CD8-positive, alpha-beta memory T cell (primary cell): ENCODE measurements around the gene PF4V1. TPM values are rescaled to one million over a fixed set of nuclear protein-coding genes. Genes with fewer than 3 reads are reported as not detected.
"Not testable (repeated sequence)": the region's sequence is repeated elsewhere in the genome, so short reads cannot be mapped to it uniquely, and the experiment has no call there.

ENCODE experiments used
- CTCF ChIA-PET: fragments of 350-600 bp; sonication (Branson Sonifier 250); formaldehyde crosslinking; loops from one replicate; lab custom pipeline; 2021; ENCODE audit warnings: antibody characterized with exemption; lab: Charles Lee
- POLR2A ChIA-PET: fragments of 350-600 bp; sonication (Branson Sonifier 250); formaldehyde crosslinking; loops from one replicate; lab custom pipeline; 2021; ENCODE audit warnings: antibody characterized with exemption; lab: Charles Lee
- DNase-seq, 5 donors: peaks; one replicate each; pipeline versions ENCODE4 v3.0.0 to v3.0.0-alpha.2; 2020 to 2022; ENCODE audit warnings: mixed read lengths in 1 of 5
- H3K27ac ChIP-seq: one replicate; pipeline ENCODE4 v1.7.0; 2013; ENCODE audit warnings: low read depth, mild to moderate bottlenecking, low read length, moderate library complexity
- H3K27me3 ChIP-seq: 2 replicates; pipeline ENCODE4 v1.7.0; 2013; ENCODE audit warnings: low read length, mild to moderate bottlenecking; ENCODE audit not compliant: insufficient read depth, poor library complexity, severe bottlenecking
- H3K36me3 ChIP-seq: 2 replicates; pipeline ENCODE4 v1.7.0; 2013; ENCODE audit warnings: mild to moderate bottlenecking, low read length, moderate library complexity; ENCODE audit not compliant: insufficient read depth
- H3K4me1 ChIP-seq: 2 replicates; pipeline ENCODE4 v1.7.0; 2013; ENCODE audit warnings: mild to moderate bottlenecking, low read length, moderate library complexity; ENCODE audit not compliant: insufficient read depth
- H3K4me3 ChIP-seq: 2 replicates; pipeline ENCODE4 v1.7.0; 2013; ENCODE audit warnings: mild to moderate bottlenecking, low read length
- H3K9me3 ChIP-seq: 2 replicates; pipeline ENCODE4 v1.7.0; 2013; ENCODE audit warnings: mild to moderate bottlenecking, low read length
- H3K27ac Mint-ChIP-seq, 8 donors: one replicate each; pipeline ENCODE4 v1.8.0; 2020 to 2021; ENCODE audit warnings: mixed read lengths in 8 of 8, mild to moderate bottlenecking in 6 of 8, inconsistent platforms in 3 of 8, moderate library complexity in 3 of 8
- H3K27me3 Mint-ChIP-seq, 2 donors: one replicate each; pipeline ENCODE4 v1.8.0; 2020 to 2021; ENCODE audit warnings: mixed read lengths in 2 of 2, mild to moderate bottlenecking in 1 of 2, moderate library complexity in 1 of 2
- H3K36me3 Mint-ChIP-seq, 3 donors: one replicate each; pipeline ENCODE4 v1.8.0; 2020 to 2021; ENCODE audit warnings: mixed read lengths in 3 of 3, inconsistent platforms in 1 of 3, mild to moderate bottlenecking in 1 of 3
- H3K4me1 Mint-ChIP-seq, 3 donors: one replicate each; pipeline ENCODE4 v1.8.0; 2020 to 2021; ENCODE audit warnings: mixed read lengths in 3 of 3, inconsistent platforms in 1 of 3, mild to moderate bottlenecking in 1 of 3
- H3K4me3 Mint-ChIP-seq, 7 donors: one replicate each; pipeline ENCODE4 v1.8.0; 2020 to 2021; ENCODE audit warnings: mixed read lengths in 7 of 7, mild to moderate bottlenecking in 6 of 7, moderate library complexity in 4 of 7, inconsistent platforms in 2 of 7
- H3K9me3 Mint-ChIP-seq, 5 donors: one replicate each; pipeline ENCODE4 v1.8.0; 2020 to 2022; ENCODE audit warnings: mixed read lengths in 5 of 5, mild to moderate bottlenecking in 3 of 5, moderate library complexity in 2 of 5, inconsistent platforms in 1 of 5
- polyA plus RNA-seq: library from polyadenylated mRNA; unstranded; fragments of 300-500 nt; fragmentation: Illumina TruSeq; gene quantifications from one replicate; pipeline ENCODE4 v1.2.3, GENCODE V29; 2021
- total RNA-seq, 2 experiments: library from RNA; stranded (reverse); gene quantifications; one replicate each; pipeline ENCODE4 v1.2.3, GENCODE V29; 2021

Gene PF4V1
- total and polyA plus RNA-seq, 3 experiments from 2014 or later: not detected

DNA sequence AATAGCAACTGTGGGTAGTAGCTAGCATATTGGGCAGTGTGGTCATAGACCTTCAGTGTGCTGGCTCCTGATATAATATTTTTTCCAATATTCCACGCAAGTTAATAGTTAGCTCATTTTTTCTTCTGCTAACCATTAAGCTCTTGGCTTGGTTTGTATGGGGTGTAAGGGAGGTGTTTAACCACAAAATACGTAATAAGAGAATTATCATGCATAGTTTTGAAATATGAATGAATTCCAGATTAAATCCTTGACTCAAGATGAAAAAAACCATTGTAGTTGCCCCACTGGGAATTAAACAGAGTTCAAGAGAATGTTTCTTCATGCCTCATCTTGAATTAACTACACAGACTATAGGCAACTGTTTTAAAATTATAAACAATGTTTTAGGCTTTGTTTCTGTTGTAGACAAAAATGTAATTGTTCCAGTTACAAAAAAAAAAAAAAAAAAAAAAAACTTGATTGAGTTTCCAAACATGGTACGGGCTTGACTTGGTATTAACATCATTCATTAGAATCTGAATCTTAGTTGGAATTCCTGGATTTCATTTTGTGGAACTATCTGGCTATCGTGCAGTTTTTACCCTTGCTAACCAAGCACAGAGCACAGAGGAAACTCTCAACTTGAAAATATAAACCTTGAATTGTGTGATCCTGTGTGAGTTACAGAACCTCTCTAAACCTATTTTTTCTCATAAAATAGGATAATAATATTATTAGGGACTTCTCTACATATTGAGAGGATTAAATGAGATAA, 44.5 kb downstream of the PF4V1 start:
- CTCF ChIA-PET: no interaction called here
- no peak overlapping the region for H3K27ac ChIP-seq
- H3K4me3 Mint-ChIP-seq: no peak overlapping the region
- no peaks in the 10 kb centered on the region for H3K4me1 ChIP-seq
- H3K27me3 ChIP-seq: no peaks in the 10 kb centered on the region
- no peak for DNase-seq
- H3K27me3 Mint-ChIP-seq: no peaks in the 10 kb centered on the region
- no peak overlapping the region for H3K27ac Mint-ChIP-seq
- H3K36me3 ChIP-seq: no peaks in the 10 kb centered on the region
- H3K4me1 Mint-ChIP-seq: no peaks in the 10 kb centered on the region
- H3K9me3 ChIP-seq: no peaks in the 10 kb centered on the region
- no peaks in the 10 kb centered on the region for H3K9me3 Mint-ChIP-seq
- POLR2A ChIA-PET: no interaction called here
- H3K4me3 ChIP-seq: no peak overlapping the region
- H3K36me3 Mint-ChIP-seq: no peaks in the 10 kb centered on the region

- H3K36me3 ChIP-seq, DNase-seq, H3K9me3 ChIP-seq, POLR2A ChIA-PET, H3K27ac Mint-ChIP-seq, H3K27me3 Mint-ChIP-seq, H3K4me3 Mint-ChIP-seq, H3K4me1 Mint-ChIP-seq, H3K27me3 ChIP-seq, H3K27ac ChIP-seq, H3K4me3 ChIP-seq, H3K9me3 Mint-ChIP-seq, H3K36me3 Mint-ChIP-seq, H3K4me1 ChIP-seq, CTCF ChIA-PET: not testable (repeated sequence)
Observed at GRCh38 chr4:73899338-73899737, 46.2 kb downstream of the PF4V1 start.

DNA sequence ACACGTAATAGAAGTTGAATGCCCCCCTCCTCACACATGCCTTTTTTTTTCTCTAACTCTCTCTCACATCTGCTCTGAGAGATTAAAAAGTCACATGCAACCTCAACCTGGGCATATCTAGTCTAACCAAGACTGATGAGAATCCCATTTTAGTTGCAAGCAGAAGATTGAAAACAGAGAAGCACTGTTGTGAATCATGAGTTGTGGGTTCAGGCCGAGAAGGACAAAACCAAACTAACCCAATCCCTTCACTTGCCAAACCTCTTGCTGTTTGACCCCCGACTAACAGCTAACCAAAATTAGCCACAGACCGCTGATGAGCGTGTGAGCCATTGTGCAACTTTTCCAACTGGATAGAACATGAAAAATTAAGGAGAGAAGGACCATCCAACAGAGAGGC, 47.9 kb downstream of the PF4V1 start:
- ChIA-PET CTCF (no interaction called here), POLR2A (no interaction called here)
- H3K4me1 ChIP-seq: no peaks in the 10 kb centered on the region
- Mint-ChIP-seq H3K27me3 (no peaks in the 10 kb centered on the region), H3K4me1 (no peaks in the 10 kb centered on the region), H3K36me3 (no peaks in the 10 kb centered on the region), H3K4me3 (no peak overlapping the region), H3K27ac (no peak overlapping the region), H3K9me3 (no peaks in the 10 kb centered on the region)
- DNase-seq: no peak
- H3K9me3 ChIP-seq: no peaks in the 10 kb centered on the region
- no peak overlapping the region for H3K4me3 ChIP-seq
- no peaks in the 10 kb centered on the region for H3K27me3 ChIP-seq
- H3K36me3 ChIP-seq: no peaks in the 10 kb centered on the region
- no peak overlapping the region for H3K27ac ChIP-seq

GRCh38 chr4:73902038-73902637, 49.0 kb downstream of the PF4V1 start:
- no peak overlapping the region for H3K4me3 Mint-ChIP-seq
- no peaks in the 10 kb centered on the region for H3K36me3 Mint-ChIP-seq
- Histone ChIP-seq H3K4me1 (no peaks in the 10 kb centered on the region), H3K27ac (no peak overlapping the region), H3K9me3 (no peaks in the 10 kb centered on the region), H3K27me3 (no peaks in the 10 kb centered on the region), H3K4me3 (no peak overlapping the region), H3K36me3 (no peaks in the 10 kb centered on the region)
- CTCF ChIA-PET: no interaction called here
- POLR2A ChIA-PET: no interaction called here
- H3K4me1 Mint-ChIP-seq: no peaks in the 10 kb centered on the region
- no peak overlapping the region for H3K27ac Mint-ChIP-seq
- H3K9me3 Mint-ChIP-seq: peaks cover 0 to 2% (median 0%) of the 10 kb centered on the region in 5 donors
- no peak for DNase-seq
- no peaks in the 10 kb centered on the region for H3K27me3 Mint-ChIP-seq

GRCh38 chr4:73902817-73903547, 49.9 kb downstream of the PF4V1 start:
- Mint-ChIP-seq H3K27ac (no peak overlapping the region), H3K4me1 (no peaks in the 10 kb centered on the region), H3K36me3 (no peaks in the 10 kb centered on the region), H3K27me3 (no peaks in the 10 kb centered on the region), H3K9me3 (peaks cover 0 to 2% (median 0%) of the 10 kb centered on the region in 5 donors), H3K4me3 (no peak overlapping the region)
- Histone ChIP-seq H3K9me3 (no peaks in the 10 kb centered on the region), H3K27ac (no peak overlapping the region), H3K4me3 (no peak overlapping the region), H3K27me3 (no peaks in the 10 kb centered on the region), H3K4me1 (no peaks in the 10 kb centered on the region), H3K36me3 (no peaks in the 10 kb centered on the region)
- no peak for DNase-seq
- POLR2A ChIA-PET: no interaction called here
- CTCF ChIA-PET: no interaction called here

Other genes starting within 250 kb of the PF4V1 start
- gene RASSF6, start 232.9 kb upstream of the PF4V1 start, total RNA-seq: not detected
- not detected for gene RASSF6, start 232.9 kb upstream of the PF4V1 start, polyA plus RNA-seq
- gene CXCL8, start 112.7 kb upstream of the PF4V1 start, total RNA-seq: under 1 TPM; 0.42 to 0.51 TPM
- not detected for gene CXCL8, start 112.7 kb upstream of the PF4V1 start, polyA plus RNA-seq
- gene CXCL6, start 16.6 kb upstream of the PF4V1 start, total RNA-seq: not detected
- gene CXCL6, start 16.6 kb upstream of the PF4V1 start, polyA plus RNA-seq: not detected
- gene CXCL1, start 16.1 kb downstream of the PF4V1 start, total RNA-seq: not detected
- not detected for gene CXCL1, start 16.1 kb downstream of the PF4V1 start, polyA plus RNA-seq
- not detected for gene PF4, start 128.7 kb downstream of the PF4V1 start, total RNA-seq
- gene PF4, start 128.7 kb downstream of the PF4V1 start, polyA plus RNA-seq: not detected
- not detected for gene PPBP, start 134.9 kb downstream of the PF4V1 start, total RNA-seq
- not detected for gene PPBP, start 134.9 kb downstream of the PF4V1 start, polyA plus RNA-seq
- not detected for gene CXCL5, start 145.4 kb downstream of the PF4V1 start, total RNA-seq
- gene CXCL5, start 145.4 kb downstream of the PF4V1 start, polyA plus RNA-seq: not detected
- gene CXCL3, start 185.4 kb downstream of the PF4V1 start, total RNA-seq: not detected
- not detected for gene CXCL3, start 185.4 kb downstream of the PF4V1 start, polyA plus RNA-seq
- gene CXCL2, start 245.9 kb downstream of the PF4V1 start, total RNA-seq: under 1 TPM in 1 of 2 experiments, not detected in 1; 0.26 TPM
- not detected for gene CXCL2, start 245.9 kb downstream of the PF4V1 start, polyA plus RNA-seq